DOHH2 (cell line): Measurements from ENCODE around the gene FAM124A.

ENCODE experiments used
- EZH2phosphoT487 ChIP-seq: fragments of 200-600 bp; sonication (generic); IDR thresholded peaks from 2 replicates; pipeline ENCODE4 v1.6.1; 2017; ENCODE audit warnings: borderline replicate concordance, mild to moderate bottlenecking, antibody characterized with exemption, low read length, moderate library complexity, mixed read lengths
- TF ChIP-seq, protein P1 (sequence below): fragments of 200-600 bp; sonication (generic); IDR thresholded peaks from one replicate; pipeline ENCODE4 v1.5.1; 2014; ENCODE audit warnings: antibody characterized with exemption, mild to moderate bottlenecking, low read depth, low read length; ENCODE audit not compliant: poor library complexity, severe bottlenecking

DNA sequence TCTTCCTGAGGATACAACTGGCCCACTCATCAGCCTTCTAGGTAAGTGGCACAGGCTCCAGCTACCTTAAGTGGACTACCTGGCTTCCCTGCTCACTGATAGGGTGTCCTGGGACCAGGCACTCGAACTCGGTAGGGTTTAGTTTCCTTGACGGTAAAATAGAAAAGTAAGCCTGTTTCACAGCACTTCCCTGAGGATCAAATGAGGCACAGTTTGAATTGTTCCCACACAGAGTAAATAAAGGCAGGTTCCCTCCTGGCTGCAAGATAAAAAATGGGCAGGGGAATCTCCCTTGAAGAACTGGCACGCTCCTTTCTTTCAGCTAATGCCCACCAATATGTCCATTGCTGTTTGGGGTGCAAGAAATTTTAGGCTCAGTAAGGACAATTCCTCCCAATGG is 1.1 kb upstream of the FAM124A start:
- TF ChIP-seq, protein P1, sequence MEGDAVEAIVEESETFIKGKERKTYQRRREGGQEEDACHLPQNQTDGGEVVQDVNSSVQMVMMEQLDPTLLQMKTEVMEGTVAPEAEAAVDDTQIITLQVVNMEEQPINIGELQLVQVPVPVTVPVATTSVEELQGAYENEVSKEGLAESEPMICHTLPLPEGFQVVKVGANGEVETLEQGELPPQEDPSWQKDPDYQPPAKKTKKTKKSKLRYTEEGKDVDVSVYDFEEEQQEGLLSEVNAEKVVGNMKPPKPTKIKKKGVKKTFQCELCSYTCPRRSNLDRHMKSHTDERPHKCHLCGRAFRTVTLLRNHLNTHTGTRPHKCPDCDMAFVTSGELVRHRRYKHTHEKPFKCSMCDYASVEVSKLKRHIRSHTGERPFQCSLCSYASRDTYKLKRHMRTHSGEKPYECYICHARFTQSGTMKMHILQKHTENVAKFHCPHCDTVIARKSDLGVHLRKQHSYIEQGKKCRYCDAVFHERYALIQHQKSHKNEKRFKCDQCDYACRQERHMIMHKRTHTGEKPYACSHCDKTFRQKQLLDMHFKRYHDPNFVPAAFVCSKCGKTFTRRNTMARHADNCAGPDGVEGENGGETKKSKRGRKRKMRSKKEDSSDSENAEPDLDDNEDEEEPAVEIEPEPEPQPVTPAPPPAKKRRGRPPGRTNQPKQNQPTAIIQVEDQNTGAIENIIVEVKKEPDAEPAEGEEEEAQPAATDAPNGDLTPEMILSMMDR: no peak
- TF ChIP-seq EZH2phosphoT487: no peak
